Subcutaneous abdominal adipose tissue (tissue), 5 donors: ENCODE results near the gene TMEM269.
"Not testable (repeated sequence)": the region's sequence is repeated elsewhere in the genome, so short reads cannot be mapped to it uniquely, and the experiment has no call there.

Experiments used
- H3K27ac ChIP-seq: one replicate; pipeline ENCODE4 v1.7.0; 2013; ENCODE audit warnings: low read depth, mild to moderate bottlenecking, inconsistent platforms, low read length, moderate library complexity
- H3K27me3 ChIP-seq, 5 donors: one replicate each; pipeline ENCODE4 v1.7.0; 2013; ENCODE audit warnings: low read length in 5 of 5, inconsistent platforms in 1 of 5; ENCODE audit not compliant: control insufficient read depth in 5 of 5, insufficient read depth in 4 of 5
- H3K36me3 ChIP-seq, 5 donors: one replicate each; pipeline ENCODE4 v1.7.0; 2013; ENCODE audit warnings: low read length in 5 of 5; ENCODE audit not compliant: control insufficient read depth in 5 of 5, insufficient read depth in 5 of 5
- H3K4me1 ChIP-seq, 5 donors: one replicate each; pipeline ENCODE4 v1.7.0; 2013; ENCODE audit warnings: low read length in 5 of 5, mild to moderate bottlenecking in 3 of 5, moderate library complexity in 1 of 5; ENCODE audit not compliant: control insufficient read depth in 5 of 5, insufficient read depth in 5 of 5
- H3K4me3 ChIP-seq, 5 donors: one replicate each; pipeline ENCODE4 v1.7.0; 2013; ENCODE audit warnings: low read length in 5 of 5, low read depth in 1 of 5
- H3K9ac ChIP-seq, 5 donors: one replicate each; pipeline ENCODE4 v1.7.0; 2013; ENCODE audit warnings: low read length in 5 of 5, mild to moderate bottlenecking in 4 of 5, moderate library complexity in 3 of 5
- H3K9me3 ChIP-seq, 5 donors: one replicate each; pipeline ENCODE4 v1.7.0; 2013; ENCODE audit warnings: low read length in 5 of 5; ENCODE audit not compliant: control insufficient read depth in 5 of 5
- donor health status: healthy.
- donor health status: healthy.
- donor health status: healthy.
- donor health status: healthy.
- donor health status: healthy.

The TMEM269 gene

GRCh38 chr1:42747125-42747524 is 37.7 kb upstream of the TMEM269 start:
- H3K27ac ChIP-seq, result no peak overlapping the region
- H3K4me3 ChIP-seq, result no peak overlapping the region
- peaks cover 0 to 55% (median 53%) of the 10 kb centered on the region in 5 donors for H3K36me3 ChIP-seq

GRCh38 chr1:42748021-42748420 is 36.8 kb upstream of the TMEM269 start:
- no peak overlapping the region for H3K4me3 ChIP-seq
- no peaks in the 10 kb centered on the region for H3K27me3 ChIP-seq
- peaks cover 5 to 64% (median 60%) of the 10 kb centered on the region in 5 donors for H3K36me3 ChIP-seq
- no peak overlapping the region for H3K27ac ChIP-seq
- H3K9ac ChIP-seq, result no peak overlapping the region
- H3K9me3 ChIP-seq, result no peaks in the 10 kb centered on the region
- H3K4me1 ChIP-seq, result peaks cover 4 to 16% (median 12%) of the 10 kb centered on the region in 5 donors

More at GRCh38 chr1:42747125-42747524, 37.7 kb upstream of the TMEM269 start:
- Histone ChIP-seq H3K9me3 (no peaks in the 10 kb centered on the region), H3K27me3 (no peaks in the 10 kb centered on the region), H3K9ac (no peak overlapping the region), H3K4me1 (peaks cover 4 to 16% (median 12%) of the 10 kb centered on the region in 5 donors)

- H3K9ac ChIP-seq, result no peak overlapping the region
- peaks cover 8 to 71% (median 66%) of the 10 kb centered on the region in 5 donors for H3K36me3 ChIP-seq
- no peaks in the 10 kb centered on the region for H3K9me3 ChIP-seq
- H3K4me1 ChIP-seq, result peaks cover 4 to 16% (median 12%) of the 10 kb centered on the region in 5 donors
- no peak overlapping the region for H3K4me3 ChIP-seq
- H3K27me3 ChIP-seq, result no peaks in the 10 kb centered on the region
- no peak overlapping the region for H3K27ac ChIP-seq
Observed at GRCh38 chr1:42748461-42749410, 36.1 kb upstream of the TMEM269 start.

GRCh38 chr1:42750041-42750440 is 34.8 kb upstream of the TMEM269 start:
- no peak overlapping the region for H3K9ac ChIP-seq
- peaks cover 4 to 16% (median 12%) of the 10 kb centered on the region in 5 donors for H3K4me1 ChIP-seq
- H3K27me3 ChIP-seq, result no peaks in the 10 kb centered on the region
- H3K27ac ChIP-seq, result no peak overlapping the region
- no peaks in the 10 kb centered on the region for H3K9me3 ChIP-seq
- peaks cover 8 to 84% (median 79%) of the 10 kb centered on the region in 5 donors for H3K36me3 ChIP-seq
- no peak overlapping the region for H3K4me3 ChIP-seq

GRCh38 chr1:42751511-42752070 is 33.2 kb upstream of the TMEM269 start:
- Histone ChIP-seq H3K4me1 (peaks cover 4 to 16% (median 12%) of the 10 kb centered on the region in 5 donors), H3K36me3 (peaks cover 8 to 88% (median 84%) of the 10 kb centered on the region in 5 donors)
- not testable (repeated sequence) for H3K27me3 ChIP-seq, H3K9me3 ChIP-seq, H3K27ac ChIP-seq, H3K9ac ChIP-seq, H3K4me3 ChIP-seq

- Histone ChIP-seq H3K9me3 (no peaks in the 10 kb centered on the region), H3K9ac (no peak overlapping the region), H3K4me3 (no peak overlapping the region), H3K36me3 (peaks cover 8 to 88% (median 79%) of the 10 kb centered on the region in 5 donors), H3K27ac (no peak overlapping the region), H3K27me3 (no peaks in the 10 kb centered on the region), H3K4me1 (peaks cover 5 to 16% (median 14%) of the 10 kb centered on the region in 5 donors)
Observed at GRCh38 chr1:42752284-42752683, 32.5 kb upstream of the TMEM269 start.

- Histone ChIP-seq H3K9ac (no peak overlapping the region), H3K27ac (no peak overlapping the region), H3K4me3 (no peak overlapping the region), H3K36me3 (peaks cover 12 to 88% (median 79%) of the 10 kb centered on the region in 5 donors), H3K9me3 (no peaks in the 10 kb centered on the region), H3K4me1 (peaks cover 5 to 16% (median 13%) of the 10 kb centered on the region in 5 donors), H3K27me3 (no peaks in the 10 kb centered on the region)
Observed at GRCh38 chr1:42753070-42753469, 31.7 kb upstream of the TMEM269 start.

GRCh38 chr1:42756956-42757891 is 27.6 kb upstream of the TMEM269 start:
- Histone ChIP-seq H3K9me3 (no peaks in the 10 kb centered on the region), H3K27me3 (no peaks in the 10 kb centered on the region), H3K27ac (no peak overlapping the region), H3K4me3 (no peak overlapping the region), H3K36me3 (peaks cover 20 to 77% (median 64%) of the 10 kb centered on the region in 5 donors), H3K9ac (no peak overlapping the region), H3K4me1 (peaks cover 0 to 4% (median under 1%) of the 10 kb centered on the region in 5 donors)

- Histone ChIP-seq H3K4me3 (no peak overlapping the region), H3K4me1 (peaks cover 0 to 9% (median 2%) of the 10 kb centered on the region in 5 donors), H3K9ac (no peak overlapping the region), H3K27ac (no peak overlapping the region), H3K9me3 (no peaks in the 10 kb centered on the region), H3K27me3 (no peaks in the 10 kb centered on the region), H3K36me3 (peaks cover 17 to 73% (median 57%) of the 10 kb centered on the region in 5 donors)
Observed at GRCh38 chr1:42757892-42758275, 26.9 kb upstream of the TMEM269 start.
